Jurkat, Clone E6-1 (cell line): ENCODE results near the gene EFCAB8.

Source experiments
- DNase-seq: peaks from one replicate; pipeline ENCODE4 v3.0.0-alpha.2; 2011; ENCODE audit warnings: low read depth, low spot score
- H3K4me3 ChIP-seq: 2 replicates; pipeline ENCODE4 v1.5.1; 2011; ENCODE audit warnings: mild to moderate bottlenecking, low read length, control low read depth, moderate library complexity

Gene EFCAB8

GRCh38 chr20:32879538-32879937 lies 20.8 kb downstream of the EFCAB8 start:
- H3K4me3 ChIP-seq = no peak overlapping the region
- DNase-seq = no peak

DNA sequence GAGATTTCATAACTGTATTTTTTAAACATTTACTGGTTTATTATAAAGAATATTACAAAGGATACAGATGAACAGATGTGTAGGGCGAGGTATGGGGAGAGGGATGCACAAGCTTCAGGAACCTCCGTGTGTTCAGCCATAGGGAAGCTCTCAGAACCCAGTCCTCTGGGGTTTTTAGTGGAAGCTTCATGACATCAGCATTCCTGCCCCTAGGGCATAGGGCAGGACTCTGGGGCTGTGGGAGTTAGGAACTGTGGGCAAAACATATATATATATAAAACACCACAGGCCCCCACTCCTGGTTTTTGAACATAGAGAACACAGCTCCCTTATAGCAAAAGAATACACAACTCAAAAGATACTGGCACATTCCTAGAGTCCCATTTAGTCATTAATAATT lies 21.9 kb downstream of the EFCAB8 start:
- no peak overlapping the region for H3K4me3 ChIP-seq
- DNase-seq = no peak

DNA sequence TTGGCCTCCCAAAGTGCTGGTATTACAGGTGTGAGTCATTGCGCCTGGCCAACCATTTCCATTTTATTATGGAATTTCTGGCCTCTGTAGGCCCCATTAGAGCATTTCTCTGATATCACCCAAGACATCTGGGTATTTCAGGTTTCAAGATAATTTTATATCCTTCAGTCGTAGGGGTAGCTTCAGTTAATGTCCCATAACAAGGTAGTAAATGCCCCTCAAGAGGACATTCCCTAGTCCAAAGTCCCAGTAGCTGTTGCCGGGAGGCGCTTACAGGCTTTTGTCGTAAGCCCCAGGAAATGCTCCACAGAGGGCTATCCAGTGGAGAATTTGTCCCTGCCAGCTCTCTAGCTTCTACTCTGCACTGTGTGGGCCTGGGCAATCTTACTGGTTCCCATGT lies 24.4 kb downstream of the EFCAB8 start:
- no peak for DNase-seq
- no peak overlapping the region for H3K4me3 ChIP-seq

DNA sequence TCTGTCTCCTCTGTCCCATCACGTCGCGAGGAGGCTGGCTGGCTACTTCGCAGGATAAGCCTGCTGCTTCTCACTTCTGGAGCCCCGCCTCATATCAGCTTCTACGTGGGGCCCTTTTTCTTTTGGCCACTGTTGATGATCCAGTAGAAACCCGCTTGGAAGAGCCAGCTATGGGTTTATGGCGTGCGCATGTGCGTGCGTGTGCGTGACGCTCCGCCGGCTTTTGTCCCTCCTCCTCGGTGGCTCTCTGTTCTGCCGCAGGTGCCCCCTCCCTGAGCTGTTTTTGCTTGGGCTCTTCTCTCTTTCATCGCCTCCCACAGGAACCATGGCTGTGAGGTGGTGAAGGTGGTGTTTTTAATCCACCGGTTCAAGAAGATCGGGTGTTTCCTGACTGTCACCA lies 26.5 kb downstream of the EFCAB8 start:
- no peak overlapping the region for H3K4me3 ChIP-seq
- no peak for DNase-seq

- no peak overlapping the region for H3K4me3 ChIP-seq
- no peak for DNase-seq
These were observed 27.2 kb downstream of the EFCAB8 start for GRCh38 chr20:32885952-32886351.

DNA sequence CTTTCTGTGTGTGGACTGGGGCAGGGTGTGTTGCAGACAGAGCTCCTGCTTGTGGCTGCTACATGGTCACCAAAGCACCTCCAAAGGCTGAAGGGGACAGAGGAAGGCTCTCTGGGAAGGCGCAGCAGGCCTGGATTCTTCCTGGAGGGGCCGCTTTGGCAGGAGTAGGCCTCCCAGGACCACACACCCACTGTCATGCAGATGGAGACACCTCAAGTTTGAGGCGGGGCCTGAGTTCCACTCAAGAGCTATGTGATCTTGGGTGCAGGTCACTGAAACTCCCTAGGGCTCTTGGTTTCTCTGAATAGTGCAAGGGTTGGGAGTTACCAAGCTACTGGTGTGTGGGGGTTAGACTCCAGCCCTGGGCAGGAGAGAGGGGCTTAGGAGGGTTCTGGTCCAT lies 27.9 kb downstream of the EFCAB8 start:
- DNase-seq = no peak

DNA sequence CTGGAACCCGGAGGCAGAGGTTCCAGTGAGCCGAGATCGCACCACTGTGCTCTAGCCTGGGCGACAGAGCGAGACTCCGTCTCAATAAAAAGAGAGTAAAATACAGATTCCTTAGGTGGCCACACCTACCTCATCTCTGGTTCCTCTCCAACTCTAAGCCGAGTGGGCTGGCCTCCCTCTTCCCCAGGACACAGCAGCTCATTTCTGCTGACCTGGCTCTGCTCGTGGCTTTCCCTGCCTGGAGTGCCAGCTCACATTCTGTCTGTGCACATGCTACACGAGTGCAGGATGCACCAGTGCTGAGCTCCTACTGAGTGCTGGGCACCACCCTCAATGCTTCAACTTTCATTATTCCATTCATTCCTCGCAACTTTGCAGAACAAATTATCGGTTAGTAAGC lies 28.8 kb downstream of the EFCAB8 start:
- no peak for DNase-seq
- no peak overlapping the region for H3K4me3 ChIP-seq

More for the DNA sequence above, 27.9 kb downstream of the EFCAB8 start:
- H3K4me3 ChIP-seq = no peak overlapping the region

- no peak for DNase-seq
- no peak overlapping the region for H3K4me3 ChIP-seq
These were observed 29.9 kb downstream of the EFCAB8 start for GRCh38 chr20:32888636-32889035.

DNA sequence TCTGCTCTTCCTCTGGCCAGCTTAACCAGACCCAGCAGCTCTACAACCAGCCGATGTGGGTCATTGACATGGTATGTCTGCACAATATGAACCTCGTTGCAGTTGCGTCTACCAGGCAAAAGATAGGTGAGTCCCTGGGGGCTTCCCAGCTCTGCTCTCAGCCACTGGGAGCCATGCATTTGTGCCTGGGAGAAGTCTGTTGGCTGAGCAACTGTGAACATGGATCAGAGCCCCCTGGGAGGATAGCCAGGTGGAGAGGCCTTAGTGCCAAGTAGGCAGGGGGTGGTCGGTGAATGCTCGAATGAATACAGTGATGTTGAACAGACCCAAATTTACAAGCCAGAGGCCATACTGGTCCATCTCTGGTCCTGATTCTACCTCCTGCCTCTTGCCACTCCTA lies 30.6 kb downstream of the EFCAB8 start:
- DNase-seq = no peak

GRCh38 chr20:32891491-32891890 lies 32.8 kb downstream of the EFCAB8 start:
- no peak overlapping the region for H3K4me3 ChIP-seq
- no peak for DNase-seq

More for the DNA sequence above, 30.6 kb downstream of the EFCAB8 start:
- no peak overlapping the region for H3K4me3 ChIP-seq

DNA sequence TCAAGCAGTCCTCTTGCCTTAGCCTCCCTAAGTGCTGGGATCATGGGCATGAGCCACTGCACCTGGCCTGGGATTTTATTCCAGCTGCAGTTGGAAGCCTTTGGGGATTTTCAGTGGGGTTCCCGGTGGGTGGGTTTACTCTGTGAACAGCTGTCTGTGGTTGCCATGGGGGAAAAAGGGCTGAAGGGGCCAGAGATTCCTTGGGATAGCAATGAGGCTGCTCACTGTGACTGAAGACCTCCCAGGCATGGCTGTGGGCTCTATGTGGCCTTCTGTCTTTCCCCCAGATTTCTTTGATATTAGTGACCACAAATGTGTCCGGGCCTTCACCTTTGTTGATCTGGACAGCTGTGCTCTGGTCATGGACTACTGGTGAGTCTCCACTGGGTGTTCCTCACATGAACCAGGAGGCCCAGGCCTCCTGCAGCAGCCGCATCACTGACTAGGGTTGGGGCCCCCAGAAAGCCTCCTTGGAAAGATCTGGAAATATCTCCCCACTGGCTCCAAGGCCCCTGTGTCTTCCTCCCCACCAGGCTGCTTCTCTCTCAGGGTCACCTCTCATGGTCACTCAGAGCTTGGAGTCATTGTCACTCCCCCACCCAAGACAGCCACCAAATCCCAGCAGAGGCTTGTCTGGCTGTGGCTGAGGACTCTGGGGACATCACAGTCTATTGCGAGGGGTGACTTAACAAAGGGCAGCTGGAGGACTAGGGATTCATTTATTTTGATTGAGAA lies 33.4 kb downstream of the EFCAB8 start:
- H3K4me3 ChIP-seq = no peak overlapping the region
- no peak for DNase-seq

DNA sequence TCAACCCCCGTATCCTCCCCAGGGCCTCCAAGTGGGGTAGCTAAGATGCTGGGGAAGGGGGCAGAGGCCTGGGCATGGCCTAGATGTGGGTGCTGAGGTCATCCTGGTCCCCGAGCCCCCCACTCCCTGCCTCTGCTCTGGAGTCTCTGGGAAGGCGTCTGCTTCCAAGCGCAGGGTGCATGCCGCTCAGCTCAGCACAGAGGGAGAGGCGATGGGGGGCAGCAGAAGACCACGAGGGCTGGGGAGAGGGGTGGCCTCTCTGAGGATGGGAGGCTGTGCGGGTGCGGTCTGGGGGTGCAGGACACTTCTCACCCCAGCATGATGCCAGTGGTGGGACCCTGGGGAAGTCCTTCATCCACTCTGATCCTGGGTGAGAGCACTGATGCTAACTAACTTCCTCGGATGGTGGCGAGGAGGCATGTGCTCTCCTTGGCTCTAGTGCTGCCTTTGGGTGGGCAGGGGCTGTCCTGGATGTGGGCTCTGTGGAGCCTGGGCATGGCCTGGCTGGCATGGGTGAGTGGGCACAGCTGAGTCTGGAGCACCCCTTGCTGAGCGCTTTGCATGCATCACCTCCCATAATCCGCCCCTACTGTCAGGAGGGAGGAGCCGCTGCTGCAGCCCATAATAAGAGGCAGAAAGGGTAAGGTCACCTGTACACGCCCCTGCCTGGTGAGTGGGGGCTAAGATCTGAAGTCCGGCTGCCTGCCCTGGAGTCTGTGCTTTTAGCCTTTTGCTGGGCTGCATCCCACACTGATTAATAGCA lies 34.7 kb downstream of the EFCAB8 start:
- H3K4me3 ChIP-seq = no peak overlapping the region
- no peak for DNase-seq

GRCh38 chr20:32894026-32894483 lies 35.3 kb downstream of the EFCAB8 start:
- H3K4me3 ChIP-seq = no peak overlapping the region
- DNase-seq = peak; percentile 7

DNA sequence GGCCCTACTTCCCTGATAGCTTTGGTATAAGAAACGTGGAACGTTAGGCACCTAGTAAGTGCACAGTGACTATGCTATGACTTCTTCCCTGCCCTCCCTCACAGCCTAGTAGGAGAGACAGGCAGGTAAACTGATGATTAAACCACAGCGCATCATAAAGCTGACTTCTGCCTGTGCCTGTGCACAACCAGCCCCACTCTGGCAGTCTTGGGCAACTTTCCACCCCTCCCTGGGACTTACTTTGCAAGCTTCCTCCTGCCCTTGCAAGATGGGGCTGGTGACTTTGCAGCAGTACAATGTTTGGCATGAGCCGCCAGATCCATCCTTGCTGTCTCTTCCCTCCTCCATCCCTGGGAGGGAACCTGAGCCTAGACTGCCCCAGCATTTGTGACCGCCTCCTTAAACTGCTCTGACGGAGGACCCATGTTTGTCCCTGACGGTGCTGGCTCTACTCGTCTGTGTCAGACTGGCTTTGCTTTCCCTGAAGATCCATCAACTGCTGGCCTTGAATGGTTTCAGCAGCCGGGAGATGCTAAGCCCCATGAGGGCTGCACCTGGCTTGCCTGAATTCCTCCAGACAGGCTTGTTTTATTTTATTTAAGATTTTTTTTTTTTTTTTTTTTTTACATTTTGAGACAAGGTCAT lies 36.1 kb downstream of the EFCAB8 start:
- no peak overlapping the region for H3K4me3 ChIP-seq
- no peak for DNase-seq

- DNase-seq = no peak
- H3K4me3 ChIP-seq = no peak overlapping the region
These were observed 38.0 kb downstream of the EFCAB8 start for GRCh38 chr20:32896521-32897280.

DNA sequence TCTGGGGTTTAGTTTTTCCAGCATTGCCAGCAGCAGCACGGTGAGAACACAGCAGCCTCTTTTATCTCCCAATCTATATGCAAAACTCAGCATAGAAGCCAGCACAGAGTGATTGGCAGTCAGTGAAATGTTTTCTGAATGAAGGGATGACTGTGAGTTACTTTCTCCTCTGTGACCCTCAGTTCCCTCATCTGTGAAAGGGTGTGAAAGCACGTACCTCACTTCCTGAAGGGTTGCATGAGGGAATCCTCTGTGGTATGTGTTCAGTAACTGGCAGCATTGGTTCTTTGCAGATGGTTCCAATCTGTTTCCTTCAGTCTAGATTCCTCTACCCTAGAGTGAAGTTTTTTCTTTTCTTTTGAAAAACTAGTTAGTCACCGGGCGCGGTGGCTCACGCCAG lies 40.0 kb downstream of the EFCAB8 start:
- DNase-seq = peak; percentile 57
- H3K4me3 ChIP-seq = no peak overlapping the region

- DNase-seq = peak; percentile 45
- H3K4me3 ChIP-seq = no peak overlapping the region
These were observed 44.0 kb downstream of the EFCAB8 start for GRCh38 chr20:32902456-32903420.

- no peak for DNase-seq
- no peak overlapping the region for H3K4me3 ChIP-seq
These were observed 45.0 kb downstream of the EFCAB8 start for GRCh38 chr20:32903666-32904175.
